ENCODE data around the gene KANK2.
A peak's percentile ranks its signal among the peaks of the same experiment; 100 is the strongest.
"Not testable (repeated sequence)": the region's sequence is repeated elsewhere in the genome, so short reads cannot be mapped to it uniquely, and the experiment has no call there.

The KANK2 gene

DNA sequence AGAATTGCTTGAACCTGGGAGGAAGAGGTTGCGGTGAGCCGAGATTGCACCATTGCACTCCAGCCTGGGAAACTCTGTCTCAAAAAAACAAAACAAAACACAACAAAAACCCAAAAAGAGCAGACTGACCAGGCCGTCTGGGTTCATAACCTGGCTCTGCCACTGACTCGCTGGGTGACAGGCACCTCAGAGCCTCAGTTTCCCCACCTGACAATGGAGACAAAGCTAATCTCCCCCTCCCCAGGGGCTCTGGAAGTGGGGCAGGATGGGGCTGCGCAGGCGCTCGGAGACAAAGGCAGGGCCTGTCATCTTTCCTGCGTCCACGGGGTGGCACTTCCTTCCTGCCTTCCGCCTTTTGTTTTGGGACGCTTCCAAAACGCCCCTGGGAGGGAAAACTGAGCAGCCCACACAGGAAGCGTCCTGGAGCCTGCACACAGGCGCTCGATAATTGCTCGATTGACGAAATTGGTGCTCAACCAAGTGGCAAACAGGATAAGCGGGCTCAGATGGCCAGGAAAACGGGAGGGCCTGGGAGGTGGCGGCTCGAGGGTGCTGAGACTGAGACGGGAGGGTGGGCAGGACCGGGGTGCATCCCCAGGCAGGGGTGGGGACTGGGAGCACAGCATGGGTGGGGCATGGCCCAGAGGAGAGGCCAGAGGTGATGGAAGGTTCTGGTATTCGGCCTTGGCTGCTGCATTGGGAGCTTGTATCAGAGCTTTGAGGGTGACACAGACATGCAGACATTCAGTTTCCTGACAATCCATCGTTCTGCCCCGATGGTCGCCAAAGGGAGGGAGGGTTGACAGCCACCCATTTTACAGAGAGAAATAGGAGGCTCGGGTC, 59.6 kb downstream of the KANK2 start:
- no peak for DNase-seq

DNA sequence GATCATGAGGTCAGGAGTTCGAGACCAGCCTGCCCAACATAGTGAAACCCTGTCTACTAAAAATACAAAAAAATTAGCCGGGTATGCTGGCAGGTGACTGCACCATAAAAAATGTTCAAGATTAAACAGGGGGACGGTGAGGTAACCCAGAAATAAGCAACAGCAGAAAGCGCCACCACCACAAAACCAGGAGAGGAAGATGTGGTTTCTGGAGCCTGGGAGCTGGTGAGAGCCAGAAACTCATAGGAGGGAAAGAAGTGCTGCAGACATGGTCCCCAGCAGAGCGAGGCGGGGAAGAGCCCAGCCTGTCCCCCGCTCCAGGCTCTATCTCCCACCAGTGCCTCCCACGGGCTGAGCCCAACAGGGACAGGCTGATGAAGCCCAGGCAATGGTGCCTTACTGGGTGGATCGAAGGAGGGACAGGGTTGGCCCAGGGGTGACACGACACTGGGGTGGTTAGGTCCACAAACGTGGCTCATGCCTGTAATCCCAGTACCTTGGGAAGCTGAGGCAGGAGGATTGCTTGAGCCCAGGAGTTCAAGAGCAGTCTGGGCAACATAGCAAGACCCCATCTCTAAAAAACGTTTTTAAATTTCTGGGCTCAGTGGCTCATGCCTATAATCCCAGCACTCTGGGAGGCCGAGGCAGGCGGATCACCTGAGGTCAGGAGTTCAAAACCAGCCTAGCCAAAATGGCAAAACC, 60.8 kb downstream of the KANK2 start:
- no peak for DNase-seq

DNA sequence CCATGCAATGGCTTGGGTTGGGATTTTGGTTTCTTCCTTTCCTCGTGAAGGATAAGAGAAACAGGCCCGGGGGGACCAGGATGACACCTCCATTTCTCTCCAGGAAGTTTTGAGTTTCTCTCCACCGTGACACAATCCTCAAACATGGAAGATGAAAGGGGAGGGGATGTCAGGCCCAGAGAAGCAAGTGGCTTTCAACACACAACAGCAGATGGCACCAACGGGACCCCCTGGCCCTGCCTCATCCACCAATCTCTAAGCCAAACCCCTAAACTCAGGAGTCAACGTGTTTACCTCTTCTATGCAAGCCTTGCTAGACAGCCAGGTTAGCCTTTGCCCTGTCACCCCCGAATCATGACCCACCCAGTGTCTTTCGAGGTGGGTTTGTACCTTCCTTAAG, 65.9 kb downstream of the KANK2 start:
- no peak for DNase-seq

DNA sequence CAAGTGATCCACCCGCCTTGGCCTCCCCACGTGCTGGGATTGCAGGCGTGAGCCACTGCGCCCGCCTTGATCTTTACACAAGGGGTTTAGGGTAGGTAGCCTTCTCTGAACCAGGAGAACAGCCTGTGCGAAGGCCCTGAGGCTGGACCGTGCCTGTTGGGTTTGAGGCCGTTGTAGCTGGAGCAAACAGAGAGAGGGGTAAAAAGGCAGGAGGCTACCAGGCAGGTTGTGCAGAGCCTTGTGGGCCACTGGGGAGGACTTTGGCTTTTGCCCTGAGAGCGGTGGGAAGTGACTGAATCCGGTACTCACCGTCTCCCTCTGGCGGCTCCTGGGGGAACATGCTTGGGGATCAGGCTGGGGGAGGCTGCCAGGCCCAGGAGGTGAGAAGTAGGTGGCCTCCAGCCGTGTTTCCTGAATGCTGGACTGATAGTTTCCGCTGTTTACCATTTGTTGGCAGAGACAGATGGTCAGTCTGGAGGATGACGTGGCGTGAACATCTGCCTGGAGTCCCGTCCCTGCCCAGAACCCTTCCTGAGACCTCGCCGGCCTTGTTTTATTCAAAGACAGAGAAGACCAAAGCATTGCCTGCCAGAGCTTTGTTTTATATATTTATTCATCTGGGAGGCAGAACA, 66.4 kb downstream of the KANK2 start:
- peak; percentile 34 for DNase-seq

DNA sequence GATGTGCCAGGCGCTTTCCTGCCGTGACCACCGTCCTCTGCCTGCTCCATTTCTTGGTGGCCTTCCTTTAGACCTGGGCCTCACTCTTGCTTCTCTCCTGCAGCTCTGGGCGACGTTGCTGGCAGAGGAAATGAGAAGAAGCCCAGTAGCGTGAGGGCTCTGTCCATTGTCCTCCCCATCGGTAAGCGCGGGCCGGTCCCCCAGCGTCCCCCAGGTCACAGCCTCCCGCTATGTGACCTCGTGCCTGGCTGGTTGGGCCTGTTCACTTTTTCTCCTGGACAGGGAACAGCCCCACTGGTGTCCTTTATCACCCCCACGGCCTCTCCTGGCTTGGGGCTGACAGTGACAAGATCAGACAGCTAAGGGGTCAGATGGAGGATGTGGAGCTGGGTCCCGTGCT, 69.4 kb downstream of the KANK2 start:
- no peak for DNase-seq

DNA sequence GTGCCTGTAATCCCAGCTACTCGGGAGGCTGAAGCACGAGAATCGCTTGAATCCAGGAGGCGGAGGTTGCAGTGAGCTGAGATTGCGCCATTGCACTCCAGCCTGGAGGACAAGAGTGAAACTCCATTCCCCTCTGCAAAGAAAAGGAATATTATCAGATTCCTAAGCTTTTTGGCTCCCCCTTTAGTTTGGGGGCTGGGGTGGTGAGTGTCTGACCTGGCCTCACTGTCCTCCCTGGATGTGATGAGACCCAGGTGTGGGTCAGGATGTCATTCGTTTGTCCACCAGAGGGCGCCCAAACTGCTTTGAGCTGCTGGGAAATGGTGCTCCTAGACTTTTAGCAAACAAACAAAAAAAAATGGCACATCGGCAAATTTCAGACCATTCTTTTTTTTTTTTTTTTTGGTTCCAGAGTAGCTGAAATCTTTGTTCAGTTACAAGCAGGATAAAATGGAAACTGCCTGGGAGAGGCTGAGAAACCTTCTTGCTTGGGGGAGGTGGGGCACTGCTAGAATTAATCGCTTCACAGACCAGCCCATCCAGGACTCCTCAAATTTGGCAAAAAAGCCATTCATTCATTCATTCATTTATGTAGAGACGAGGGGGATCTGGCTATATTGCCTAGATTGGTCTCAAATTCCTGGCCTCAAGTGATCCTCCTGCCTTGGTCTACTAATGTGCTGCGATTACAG, 71.2 kb downstream of the KANK2 start:
- DNase-seq: peak; percentile 37

DNA sequence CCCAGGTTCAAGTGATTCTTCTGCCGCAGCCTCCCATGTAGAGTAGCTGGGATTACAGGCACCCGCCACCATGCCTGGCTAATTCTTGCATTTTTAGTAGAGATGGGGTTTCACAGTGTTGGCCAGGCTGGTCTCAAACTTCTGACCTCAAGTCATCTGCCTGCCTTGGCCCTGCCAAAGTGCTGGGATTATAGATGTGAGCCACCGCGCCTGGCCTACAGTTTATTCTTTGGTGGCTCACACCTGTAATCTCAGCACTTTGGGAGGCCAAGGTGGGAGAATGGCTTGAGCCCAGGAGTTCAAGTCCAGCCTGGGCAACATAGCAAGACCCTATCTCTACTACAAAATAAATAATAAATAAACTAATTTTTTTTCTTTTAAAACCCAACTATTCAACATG, 73.2 kb downstream of the KANK2 start:
- DNase-seq: not testable (repeated sequence)

DNA sequence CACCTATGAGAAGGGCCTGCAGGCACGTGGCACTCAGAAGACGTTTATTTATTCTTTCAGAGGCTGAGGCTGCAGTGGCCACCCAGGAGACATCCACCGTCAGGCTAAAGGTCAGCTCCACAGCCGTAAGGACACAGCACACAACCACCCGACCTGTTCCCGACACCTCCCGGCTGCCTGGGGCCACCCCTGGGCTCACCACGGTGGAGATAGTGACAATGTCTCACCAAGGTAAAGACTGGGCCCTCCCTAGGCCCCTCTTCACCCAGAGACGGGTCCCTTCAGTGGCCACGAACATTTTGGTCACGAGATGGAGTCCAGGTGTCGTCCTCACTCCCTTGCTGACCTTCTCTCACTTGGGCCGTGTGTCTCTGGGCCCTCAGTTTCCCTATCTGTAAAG, 74.2 kb downstream of the KANK2 start:
- no peak for DNase-seq

DNA sequence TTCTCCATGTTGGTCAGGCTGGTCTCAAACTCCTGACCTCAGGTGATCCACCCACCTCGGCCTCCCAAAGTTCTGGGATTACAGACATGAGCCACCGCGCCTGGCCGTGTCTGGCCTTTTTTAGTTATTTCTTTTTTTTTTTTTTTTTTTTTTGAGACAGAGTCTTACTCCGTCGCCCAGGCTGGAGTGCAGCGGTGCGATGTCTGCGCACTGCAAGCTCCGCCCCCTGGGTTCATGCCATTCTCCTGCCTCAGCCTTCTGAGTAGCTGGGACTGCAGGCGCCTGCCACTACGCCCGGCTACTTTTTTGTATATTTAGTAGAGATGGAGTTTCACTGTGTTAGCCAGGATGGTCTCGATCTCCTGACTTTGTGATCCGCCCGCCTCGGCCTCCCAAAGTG, 75.4 kb downstream of the KANK2 start:
- DNase-seq: not testable (repeated sequence)

DNA sequence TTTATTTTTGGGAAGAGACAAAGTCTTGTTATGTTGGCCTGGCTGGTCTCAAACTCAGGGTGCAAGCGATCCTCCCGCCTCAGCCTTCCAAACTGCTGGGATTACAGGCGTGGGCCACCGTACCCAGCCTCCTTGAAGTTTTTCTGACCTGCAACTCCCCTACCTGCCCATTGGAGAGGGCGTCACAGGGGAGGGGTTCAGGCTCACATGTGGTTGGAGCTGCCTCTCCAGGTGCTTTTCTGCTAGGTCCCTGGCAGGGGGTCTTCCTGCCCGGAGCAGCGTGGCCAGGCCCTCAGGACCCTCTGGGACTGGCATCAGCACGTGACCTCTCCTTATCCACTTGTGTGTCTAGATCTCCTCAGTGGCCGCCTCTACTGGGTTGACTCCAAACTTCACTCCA, 80.8 kb downstream of the KANK2 start:
- DNase-seq: no peak

DNA sequence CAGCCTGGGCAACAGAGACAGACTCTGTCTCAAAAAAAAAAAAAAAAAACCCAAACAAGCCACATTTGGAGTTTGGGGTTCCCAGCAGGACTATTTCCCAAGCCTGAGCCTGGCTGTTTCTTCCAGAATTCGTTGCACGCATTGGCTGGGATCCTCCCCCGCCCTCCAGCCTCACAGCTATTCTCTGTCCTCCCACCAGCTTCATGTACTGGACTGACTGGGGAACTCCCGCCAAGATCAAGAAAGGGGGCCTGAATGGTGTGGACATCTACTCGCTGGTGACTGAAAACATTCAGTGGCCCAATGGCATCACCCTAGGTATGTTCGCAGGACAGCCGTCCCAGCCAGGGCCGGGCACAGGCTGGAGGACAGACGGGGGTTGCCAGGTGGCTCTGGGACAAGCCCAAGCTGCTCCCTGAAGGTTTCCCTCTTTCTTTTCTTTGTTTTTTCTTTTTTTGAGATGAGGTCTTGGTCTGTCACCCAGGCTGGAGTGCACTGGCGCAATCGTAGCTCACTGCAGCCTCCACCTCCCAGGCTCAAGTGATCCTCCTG, 81.4 kb downstream of the KANK2 start:
- DNase-seq: no peak

DNA sequence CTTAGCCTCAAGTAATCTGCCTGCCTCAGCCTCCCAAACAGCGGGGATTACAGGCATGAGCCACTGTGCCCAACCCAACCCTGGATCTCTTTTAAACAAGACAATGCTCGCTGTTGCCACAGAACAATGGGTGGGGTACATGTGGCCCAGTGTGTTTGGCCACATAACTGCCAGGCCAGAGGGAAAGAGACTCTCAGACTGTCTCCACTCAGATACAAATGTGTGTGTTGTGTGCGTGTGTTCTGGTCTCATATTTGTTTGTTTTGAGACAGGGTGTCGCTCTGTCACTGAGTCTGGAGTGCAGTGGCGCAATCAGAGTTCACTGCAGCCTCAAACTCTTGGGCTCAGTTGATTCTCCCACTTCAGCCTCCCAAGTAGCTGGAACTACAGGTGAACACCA, 82.3 kb downstream of the KANK2 start:
- DNase-seq: no peak

Data from KG1 (cell line).